T follicular helper cell (primary cell): ENCODE measurements around the gene BRSK1.
"Not testable (repeated sequence)": the region's sequence is repeated elsewhere in the genome, so short reads cannot be mapped to it uniquely, and the experiment has no call there.

ENCODE experiments used
- DNase-seq: peaks from one replicate; pipeline ENCODE4 v3.0.0-alpha.2; 2020; ENCODE audit warnings: low read depth

Gene BRSK1

DNA sequence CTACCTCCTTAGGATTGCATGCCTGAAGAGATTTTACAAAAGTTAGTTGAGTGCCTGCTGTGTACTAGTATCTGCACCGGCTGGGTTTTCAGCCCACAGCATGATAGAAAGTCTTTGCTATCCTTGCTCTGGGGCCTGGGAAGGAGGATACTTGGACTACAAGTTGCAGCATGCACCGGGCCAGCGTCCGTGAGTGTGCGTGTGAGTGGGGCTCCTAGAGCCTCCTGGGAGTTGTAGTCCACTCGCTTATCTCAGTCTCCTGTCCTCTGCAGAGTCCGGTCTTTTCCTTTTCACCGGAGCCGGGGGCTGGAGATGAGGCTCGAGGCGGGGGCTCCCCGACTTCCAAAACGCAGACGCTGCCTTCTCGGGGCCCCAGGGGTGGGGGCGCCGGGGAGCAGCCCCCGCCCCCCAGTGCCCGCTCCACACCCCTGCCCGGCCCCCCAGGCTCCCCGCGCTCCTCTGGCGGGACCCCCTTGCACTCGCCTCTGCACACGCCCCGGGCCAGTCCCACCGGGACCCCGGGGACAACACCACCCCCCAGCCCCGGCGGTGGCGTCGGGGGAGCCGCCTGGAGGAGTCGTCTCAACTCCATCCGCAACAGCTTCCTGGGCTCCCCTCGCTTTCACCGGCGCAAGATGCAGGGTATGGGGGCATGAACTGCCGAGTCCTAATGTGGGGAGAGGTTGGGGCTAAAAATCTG lies 20.6 kb downstream of the BRSK1 start:
- DNase-seq: no peak

DNA sequence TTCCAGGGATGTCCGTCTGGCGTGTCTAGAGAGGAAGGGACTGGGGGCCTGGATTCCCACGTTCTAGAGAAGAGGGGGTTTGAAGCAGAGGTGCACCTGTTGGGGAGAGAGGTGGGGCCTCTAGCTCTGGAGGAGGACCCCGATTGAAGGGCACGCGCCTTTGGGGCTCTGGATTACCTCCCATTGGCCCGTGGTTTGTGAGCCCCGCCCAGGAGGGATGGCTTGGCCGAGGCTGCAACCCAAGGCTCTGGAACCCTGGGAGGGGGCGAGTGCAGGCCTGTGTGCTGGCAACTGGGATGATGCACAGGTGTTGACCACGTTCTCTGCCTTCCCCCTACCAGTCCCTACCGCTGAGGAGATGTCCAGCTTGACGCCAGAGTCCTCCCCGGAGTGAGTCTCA lies 21.2 kb downstream of the BRSK1 start:
- no peak for DNase-seq

DNA sequence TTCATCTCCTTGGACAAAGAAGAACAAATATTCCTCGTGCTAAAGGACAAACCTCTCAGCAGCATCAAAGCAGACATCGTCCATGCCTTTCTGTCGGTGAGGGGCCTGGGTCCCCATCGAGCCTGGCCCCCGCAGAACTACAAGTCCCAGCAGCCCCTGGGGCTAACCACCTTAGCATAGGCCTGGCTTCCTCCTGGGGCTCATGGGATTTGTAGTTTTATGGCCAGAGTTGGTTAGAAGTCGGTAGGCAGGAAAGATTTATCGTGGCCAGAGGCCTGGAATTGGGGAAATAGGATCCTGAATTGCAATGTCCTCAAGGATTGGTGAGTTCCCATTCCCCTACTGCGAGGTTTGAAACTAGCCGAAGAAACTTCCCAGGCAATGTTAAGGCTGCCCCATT lies 21.7 kb downstream of the BRSK1 start:
- DNase-seq: peak; percentile 51

DNA sequence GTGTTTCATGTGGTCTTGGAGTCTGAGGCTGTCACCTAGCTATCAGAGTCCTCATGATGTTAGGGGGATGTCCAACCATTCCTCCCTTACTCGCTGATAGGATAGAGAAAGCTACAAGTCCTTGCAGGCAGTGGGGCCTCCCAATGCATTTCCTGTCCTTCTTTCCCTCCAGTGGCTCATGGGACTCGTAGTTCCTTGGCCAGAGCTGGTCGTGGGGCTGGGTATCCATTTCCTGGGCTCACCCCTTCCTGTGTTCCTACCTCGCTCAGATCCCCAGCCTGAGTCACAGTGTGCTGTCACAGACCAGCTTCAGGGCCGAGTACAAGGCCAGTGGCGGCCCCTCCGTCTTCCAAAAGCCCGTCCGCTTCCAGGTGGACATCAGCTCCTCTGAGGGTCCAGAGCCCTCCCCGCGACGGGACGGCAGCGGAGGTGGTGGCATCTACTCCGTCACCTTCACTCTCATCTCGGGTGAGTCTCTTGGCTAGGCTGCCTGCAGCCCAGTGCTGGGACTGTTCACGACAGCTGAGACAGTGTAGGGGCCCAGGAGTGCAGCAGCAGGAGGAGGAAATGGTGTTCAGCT lies 22.3 kb downstream of the BRSK1 start:
- no peak for DNase-seq

DNA sequence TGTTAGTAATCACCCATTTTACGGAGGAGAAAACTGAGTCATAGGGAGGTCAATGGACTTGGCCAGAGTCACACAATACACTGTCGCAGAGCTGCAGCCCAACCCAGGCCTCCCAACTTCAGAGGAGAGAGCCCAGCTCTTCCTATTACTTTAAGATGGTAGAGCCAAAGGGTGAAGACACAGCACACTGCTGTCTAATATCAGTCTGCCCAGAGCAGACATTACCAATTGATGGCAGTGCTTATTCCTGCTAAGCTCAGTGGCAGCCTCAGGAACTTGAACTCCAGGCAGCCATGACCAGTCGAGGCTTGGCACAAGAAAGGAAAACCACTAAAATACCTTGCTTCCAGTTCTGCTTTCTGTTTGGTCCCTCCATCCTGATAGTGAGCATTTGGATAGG lies 22.9 kb downstream of the BRSK1 start:
- DNase-seq: no peak

DNA sequence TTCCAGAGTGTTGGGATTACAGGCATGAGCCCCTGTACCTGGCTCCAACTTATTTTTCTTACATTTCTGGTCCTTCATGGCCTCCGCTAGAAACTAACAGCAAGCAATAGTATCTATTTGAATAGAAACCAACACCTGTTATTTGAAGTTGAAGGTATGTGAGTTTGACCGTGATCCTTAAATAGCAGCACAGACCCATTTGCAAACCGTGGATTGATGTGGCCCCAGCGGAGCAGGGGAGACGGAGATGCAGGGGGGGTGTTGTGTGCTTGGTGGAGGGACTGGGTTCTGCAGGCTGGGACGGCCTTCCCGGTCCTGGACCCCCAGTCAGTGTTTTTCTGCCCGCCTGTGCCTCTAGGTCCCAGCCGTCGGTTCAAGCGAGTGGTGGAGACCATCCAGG lies 24.5 kb downstream of the BRSK1 start:
- DNase-seq: no peak

DNA sequence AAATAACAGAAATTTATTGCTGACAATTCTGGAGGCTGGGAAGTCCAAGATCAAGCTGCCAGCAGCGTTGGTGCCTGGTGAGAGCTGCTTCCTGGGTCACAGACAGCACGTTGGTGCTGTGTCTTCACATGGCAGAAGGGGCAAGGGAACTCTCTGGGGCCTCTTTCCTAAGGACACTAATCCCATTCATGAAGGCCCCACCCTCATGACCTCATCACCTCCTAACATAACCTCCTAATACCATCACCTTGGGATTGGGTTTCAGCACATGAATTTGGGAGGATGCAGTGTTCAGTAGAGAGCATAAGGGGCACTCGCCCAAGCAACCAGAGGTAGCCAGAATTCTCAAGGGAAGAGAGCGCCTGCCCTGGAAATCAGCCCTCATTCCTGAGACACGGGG lies 25.7 kb downstream of the BRSK1 start:
- no peak for DNase-seq

DNA sequence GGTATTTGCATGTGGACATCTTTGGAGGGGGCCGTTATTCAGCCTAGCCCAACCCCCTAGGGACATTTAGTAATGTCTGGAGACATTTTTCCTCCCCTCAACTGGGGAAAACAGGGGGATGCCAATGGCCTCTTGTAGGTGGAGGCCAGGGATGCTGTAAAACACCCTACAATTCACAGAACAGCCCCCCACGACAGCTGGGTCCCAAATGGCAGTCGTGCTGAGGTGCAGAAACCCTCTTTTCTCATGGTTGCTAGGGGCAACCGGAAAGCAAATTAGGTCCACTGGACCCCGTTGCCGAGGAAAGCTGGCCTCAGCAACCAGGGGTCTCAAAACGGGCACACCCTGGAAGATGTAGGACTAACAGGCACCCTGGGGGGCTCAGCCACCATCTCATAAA lies 26.7 kb downstream of the BRSK1 start:
- no peak for DNase-seq

DNA sequence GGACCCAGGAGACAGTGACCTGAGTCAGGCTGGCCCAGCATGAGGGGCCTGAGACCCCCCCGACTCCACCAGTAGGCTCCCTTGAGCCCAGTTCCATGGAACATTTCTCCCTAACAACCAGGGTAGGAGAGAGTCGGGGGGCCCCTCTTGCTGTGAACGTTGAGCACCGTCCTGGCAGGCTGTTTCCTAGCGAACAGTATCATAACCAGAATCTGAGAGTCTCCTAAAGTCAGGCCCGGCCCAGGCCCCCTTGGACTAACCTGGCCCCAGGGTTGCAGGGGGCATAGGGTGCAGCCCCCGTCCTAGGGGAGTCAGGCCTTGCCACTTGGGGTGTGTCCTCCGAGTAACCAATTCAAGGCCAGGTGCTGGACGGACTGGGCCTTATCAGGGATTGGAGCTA lies 27.6 kb downstream of the BRSK1 start:
- DNase-seq: no peak

DNA sequence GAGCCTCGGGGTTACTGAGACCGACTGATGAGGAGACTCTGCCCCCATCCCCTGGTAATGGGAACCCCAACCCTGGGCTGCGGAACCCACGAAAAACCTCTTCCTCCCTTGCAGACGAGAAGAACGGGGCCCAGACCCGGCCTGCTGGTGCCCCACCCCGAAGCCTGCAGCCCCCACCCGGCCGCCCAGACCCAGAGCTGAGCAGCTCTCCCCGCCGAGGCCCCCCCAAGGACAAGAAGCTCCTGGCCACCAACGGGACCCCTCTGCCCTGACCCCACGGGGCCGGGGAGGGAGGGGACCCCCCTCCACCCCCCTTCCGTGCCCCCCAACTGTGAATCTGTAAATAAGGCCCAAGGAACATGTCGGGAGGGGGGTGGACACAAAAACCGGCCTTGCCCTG lies 28.0 kb downstream of the BRSK1 start:
- no peak for DNase-seq

DNA sequence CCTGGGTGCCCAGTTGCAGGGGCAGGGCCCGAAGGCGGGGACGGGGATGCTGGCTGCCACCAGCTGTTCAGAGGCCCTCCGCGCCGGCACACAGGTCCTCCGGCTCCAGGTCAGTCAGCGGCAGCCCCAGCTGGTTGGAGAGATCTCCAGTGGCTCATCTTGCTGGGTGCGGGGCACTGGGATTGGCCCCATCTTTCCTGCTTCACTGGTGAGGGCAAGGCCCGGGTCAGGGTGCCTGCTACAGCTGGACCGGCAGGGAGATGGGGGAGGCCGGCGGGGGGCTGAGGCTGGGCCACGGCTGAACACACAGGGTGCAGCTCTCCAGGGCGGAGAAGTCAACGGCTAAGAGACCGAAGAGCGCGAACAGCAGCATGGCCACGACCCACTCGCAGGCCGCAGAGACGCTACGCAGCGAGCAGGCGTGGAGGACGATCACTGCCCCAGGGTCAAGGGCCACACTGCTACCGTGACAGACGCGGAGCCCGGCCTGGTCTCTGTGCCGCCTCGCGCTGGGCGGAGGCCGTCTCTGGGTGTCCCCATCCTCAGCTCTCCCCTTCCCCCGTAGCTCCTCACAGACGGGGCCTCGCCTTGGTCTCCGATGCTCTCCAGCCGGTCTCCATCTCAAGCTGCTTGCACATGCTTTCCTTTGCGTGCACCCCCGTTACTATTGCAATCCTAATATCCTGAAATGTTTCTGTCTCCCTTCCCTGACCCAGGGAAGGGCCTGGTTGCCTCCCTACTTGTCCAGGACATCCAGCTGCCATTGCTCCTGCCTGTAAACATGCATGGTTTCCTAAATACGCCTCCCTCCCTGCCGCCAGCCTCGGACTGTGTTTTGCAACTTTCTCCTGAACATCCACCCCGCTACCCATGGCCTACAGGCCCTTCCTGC lies 29.1 kb downstream of the BRSK1 start:
- DNase-seq: no peak

DNA sequence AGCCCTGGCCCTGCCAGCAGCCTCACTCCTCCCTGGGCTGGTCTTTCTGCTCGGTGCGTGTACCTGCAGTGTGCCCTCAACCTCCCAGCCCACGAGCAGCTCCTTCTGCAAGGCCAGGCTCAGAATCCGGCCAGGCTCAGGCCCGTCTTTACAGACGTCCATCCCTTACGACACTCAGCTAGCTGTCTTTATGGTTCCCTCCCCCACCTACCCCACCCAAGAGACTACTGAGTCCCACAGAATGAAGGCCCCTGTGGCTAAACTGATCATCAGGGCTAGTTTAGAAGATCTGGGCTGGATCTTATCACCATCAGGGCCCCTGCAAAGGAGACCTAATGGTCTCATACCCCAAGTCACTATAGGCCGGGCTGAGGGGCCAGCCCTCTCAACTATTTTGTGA lies 30.6 kb downstream of the BRSK1 start:
- DNase-seq: no peak

DNA sequence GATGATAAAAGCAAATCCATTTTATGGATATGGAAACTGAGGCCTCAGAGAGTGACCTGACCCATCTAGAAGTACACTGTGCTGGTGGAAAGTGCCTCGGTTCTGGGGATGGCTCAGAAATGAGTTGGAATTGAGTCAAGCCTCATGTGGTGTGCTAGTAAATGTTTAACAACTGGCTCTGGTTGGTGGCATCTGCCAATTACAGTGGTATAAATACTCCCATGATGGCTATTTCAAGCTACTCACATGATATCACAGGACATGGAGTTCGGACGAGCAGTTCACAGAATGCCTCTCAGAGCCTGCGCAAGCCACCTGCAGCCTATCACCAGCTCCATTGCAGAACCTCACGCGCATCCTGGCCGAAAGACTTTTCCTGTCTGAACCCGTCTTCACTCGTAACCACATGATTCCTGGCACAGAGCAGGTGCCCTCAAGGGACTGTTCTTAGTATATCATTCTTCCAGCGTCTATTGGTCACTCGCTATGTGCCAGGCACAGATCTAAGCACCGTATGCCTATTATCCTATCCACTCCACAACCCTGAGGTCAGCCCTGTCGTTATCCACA lies 32.2 kb downstream of the BRSK1 start:
- no peak for DNase-seq

DNA sequence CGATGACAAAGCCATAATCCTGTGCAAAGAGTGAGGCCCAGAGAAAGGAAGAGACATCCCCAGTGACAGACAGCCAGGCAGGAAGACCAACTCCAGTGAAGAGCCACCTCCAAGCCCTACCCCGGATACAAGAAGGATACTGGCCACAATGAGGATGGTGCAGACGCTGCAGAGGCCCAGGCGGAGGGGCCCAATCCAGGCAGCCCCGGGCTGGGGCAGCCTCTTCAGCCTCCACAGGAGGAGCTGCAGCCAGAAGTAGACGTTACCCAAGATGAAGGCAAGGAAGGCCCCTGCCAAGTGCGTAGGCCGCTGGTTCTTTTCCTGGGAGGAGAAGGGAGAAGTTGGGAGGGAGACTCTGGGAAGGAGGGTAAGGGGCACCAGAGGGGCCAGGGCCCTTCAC lies 32.8 kb downstream of the BRSK1 start:
- no peak for DNase-seq

DNA sequence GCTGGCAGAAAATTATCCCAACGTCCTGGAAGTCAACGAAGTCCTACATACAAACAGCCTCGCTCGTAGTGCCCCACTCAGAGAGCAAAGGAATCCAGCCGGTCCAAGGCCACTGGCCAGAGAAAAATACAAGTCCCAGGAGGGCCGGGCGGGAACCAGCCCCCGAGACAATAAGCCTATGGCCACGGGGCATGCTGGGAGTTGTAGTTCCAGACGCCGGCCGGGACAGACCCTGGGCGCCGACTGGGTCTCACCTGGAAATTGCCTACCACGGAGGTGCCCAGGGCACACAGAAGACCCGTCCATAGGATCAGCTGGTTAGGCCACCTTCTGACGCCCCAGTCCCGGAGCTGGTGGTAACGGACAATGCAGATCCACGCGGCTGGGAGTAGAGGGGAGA lies 36.0 kb downstream of the BRSK1 start:
- no peak for DNase-seq

DNA sequence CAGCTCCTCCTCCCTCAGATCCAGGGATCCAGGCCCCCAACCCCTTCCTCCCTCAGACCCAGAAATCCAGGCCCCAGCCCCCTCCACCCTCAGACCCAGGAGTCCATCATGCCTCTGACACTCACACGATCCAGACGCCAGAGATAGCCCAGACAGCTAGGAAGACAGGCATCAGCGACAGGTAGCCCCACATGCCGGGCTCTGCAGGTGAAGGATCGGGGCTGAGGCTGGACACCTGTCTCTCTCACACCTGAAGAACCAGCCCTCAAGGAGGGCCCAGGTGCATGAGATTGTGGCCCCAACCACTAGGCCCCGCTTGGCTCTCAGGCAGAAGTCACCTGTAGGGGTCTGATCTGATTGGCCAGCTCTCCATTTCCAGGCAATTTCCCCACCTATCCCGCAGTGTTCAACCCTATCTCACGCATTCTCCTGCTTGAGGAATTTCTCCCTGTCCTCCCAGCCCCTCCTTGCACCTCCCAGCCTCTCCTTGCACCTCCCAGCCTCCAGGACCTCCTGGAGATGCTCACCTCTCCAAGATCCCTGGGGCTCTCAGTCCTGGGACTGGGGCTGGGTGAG lies 37.1 kb downstream of the BRSK1 start:
- DNase-seq: no peak

DNA sequence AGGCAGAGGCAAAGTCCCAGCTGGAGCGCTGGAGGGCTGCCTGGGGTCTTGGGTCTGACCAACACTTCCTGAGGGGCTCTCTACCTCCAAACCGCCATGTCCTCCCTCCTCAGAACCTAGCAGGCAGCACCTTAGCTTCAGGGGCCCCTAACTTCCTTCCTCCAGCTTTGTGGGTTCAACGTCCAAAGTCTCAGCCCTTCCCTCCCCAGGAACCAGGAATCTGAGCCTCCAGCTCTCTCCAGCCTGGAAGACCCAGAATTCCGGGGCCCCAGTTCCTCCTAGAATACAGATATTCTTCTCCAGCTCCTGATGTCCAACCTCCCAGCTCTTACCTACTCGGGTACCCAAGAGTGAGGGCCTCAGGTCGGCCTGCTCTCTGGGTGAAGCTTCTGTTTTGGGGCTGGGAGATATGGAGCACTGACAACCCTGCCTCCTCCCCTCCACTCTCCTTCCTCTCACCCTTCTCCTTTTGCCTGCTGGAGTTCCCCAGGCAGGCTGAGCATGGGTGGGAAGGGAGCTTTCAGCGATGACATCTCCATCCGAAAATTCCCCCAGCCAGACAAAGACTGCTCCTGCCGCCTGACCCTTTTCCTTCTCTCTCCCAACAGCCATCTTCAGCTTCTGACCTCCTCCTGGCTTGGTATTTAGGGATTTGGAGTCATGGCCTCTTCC lies 37.8 kb downstream of the BRSK1 start:
- DNase-seq: no peak

DNA sequence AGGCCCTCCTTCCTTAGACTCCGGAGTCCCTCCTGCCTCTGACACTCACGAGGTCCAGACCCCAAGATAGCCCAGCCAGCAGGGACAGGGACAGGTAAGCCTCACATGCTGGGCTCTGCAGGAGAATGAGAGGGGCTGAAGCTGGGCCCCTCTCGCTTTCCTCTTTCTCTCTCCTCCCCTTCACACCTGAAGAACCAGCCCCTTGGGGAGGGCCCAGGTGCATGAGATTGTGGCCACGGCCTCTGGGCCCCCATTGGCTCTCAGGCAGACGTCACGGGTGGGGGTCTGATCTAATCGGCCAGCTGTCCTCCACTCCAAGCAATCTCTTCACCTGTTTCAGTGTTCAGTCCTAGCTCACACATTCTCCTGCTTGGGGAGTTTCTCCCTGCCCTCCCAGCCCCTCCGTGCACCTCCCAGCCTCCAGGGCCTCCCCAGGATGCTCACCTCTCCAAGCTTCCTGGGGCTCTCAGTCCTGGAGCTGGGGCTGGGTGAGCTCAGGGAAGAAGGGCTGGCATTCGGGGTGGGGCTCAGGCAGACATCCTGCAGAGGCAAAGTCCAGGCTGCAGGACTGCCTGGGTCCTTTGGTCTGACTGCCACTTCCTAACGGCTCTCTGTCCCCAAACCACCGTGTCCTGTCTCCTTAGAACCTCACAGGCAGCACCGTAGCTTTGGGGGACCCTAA lies 38.5 kb downstream of the BRSK1 start:
- DNase-seq: no peak

DNA sequence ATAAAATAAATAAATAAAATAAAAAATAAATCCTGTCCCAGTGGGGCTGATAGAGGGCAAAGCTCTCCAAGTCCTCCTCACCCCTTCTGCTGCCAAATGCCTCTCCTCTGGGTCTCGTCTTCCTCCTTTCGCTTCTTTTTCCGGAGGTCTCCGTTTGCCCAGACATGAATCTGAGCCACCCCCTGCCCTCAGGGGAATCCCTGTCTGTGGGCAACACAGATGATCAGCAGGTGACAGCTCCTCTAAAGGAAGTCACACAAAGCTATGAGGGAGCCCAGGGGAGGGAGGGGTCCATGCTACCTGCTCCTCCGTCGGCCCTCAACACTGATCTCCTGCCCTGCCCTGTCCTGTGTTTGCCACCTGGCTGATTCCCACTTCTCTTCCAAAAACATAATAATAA lies 40.9 kb downstream of the BRSK1 start:
- DNase-seq: no peak

DNA sequence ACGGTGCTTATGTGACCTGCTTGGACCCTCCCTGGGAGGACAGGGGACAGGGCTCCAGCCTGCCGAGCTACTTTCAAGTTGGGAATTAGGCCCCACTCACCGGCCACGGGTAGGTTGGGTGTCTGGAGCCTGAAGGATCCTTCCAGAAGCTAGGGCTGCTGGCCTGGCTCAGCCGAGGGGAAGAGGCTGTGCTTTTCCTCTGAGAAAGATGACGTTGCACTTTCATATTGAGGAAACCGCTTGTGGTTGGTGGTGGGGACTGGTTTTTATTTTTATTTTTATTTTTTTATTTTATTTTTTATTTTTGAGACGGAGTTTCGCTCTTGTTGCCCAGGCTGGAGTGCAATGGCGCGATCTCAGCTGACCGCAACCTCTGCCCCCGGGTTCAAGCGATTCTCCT lies 41.4 kb downstream of the BRSK1 start, which contains the start of gene TMEM150B:
Gene TMEM150B (minus strand): TSS at position 170 of the 400 bp plus-strand sequence. CDS start 4,305 bp downstream, outside the sequence.
- no peak for DNase-seq

DNA sequence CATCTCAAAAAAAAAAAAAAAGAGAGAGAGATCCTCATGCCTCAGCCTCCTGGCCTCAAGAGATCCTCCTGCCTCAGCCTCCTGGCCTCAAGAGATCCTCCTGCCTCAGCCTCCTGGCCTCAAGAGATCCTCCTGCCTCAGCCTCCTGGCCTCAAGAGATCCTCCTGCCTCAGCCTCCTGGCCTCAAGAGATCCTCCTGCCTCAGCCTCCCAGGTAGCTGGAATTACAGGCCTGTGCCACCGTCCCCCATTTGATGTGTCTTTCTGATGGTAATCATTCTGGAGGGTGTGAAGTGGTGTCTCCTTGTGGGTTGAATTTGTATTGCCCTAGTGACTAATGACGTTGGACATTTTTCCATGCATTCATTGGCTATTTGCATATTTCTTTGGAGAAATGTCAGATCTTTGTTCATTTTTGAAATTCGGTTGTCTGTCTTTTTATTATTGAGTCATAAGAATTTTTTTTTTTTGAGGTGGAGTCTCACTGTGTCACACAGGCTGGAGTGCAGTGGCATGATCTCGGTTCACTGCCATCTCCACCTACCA lies 45.0 kb downstream of the BRSK1 start:
- DNase-seq: not testable (repeated sequence)
